Stomach smooth muscle (tissue), 2 donors: Measurements from ENCODE around the gene RPS2.
"Not testable (repeated sequence)": the region's sequence is repeated elsewhere in the genome, so short reads cannot be mapped to it uniquely, and the experiment has no call there.

ENCODE experiments used
- H3K27ac ChIP-seq: one replicate; pipeline ENCODE4 v1.7.0; 2013; ENCODE audit warnings: mild to moderate bottlenecking, low read length, inconsistent platforms
- H3K27me3 ChIP-seq, 2 donors: one replicate each; pipeline ENCODE4 v1.7.0; 2013; ENCODE audit warnings: low read length in 2 of 2; ENCODE audit not compliant: insufficient read depth in 2 of 2, control insufficient read depth in 1 of 2
- H3K36me3 ChIP-seq, 2 donors: one replicate each; pipeline ENCODE4 v1.7.0; 2013; ENCODE audit warnings: low read length in 2 of 2; ENCODE audit not compliant: control insufficient read depth in 2 of 2, insufficient read depth in 2 of 2
- H3K4me1 ChIP-seq: one replicate; pipeline ENCODE4 v1.7.0; 2013; ENCODE audit warnings: low read length; ENCODE audit not compliant: control insufficient read depth, insufficient read depth
- H3K4me3 ChIP-seq, 2 donors: one replicate each; pipeline ENCODE4 v1.7.0; 2013; ENCODE audit warnings: low read length in 2 of 2
- H3K9ac ChIP-seq, 2 donors: one replicate each; pipeline ENCODE4 v1.7.0; 2013; ENCODE audit warnings: low read length in 2 of 2, mild to moderate bottlenecking in 1 of 2
- H3K9me3 ChIP-seq, 2 donors: one replicate each; pipeline ENCODE4 v1.7.0; 2013; ENCODE audit warnings: low read length in 2 of 2; ENCODE audit not compliant: control insufficient read depth in 2 of 2
- donor health status: healthy.
- donor health status: Pancreatic carcinoma.

RPS2 gene

GRCh38 chr16:1973461-1974156 lies 9.0 kb upstream of the RPS2 start:
- Histone ChIP-seq H3K9ac (no peak overlapping the region), H3K4me3 (no peak overlapping the region), H3K4me1 (peaks cover 20% of the 10 kb centered on the region), H3K27ac (no peak overlapping the region), H3K27me3 (peaks cover 15 to 24% of the 10 kb centered on the region in 2 donors), H3K9me3 (no peaks in the 10 kb centered on the region), H3K36me3 (peaks cover 35 to 39% of the 10 kb centered on the region in 2 donors)

- Histone ChIP-seq H3K9ac (peak overlapping the region; percentile 60 to 84), H3K27me3 (peaks cover 10 to 18% of the 10 kb centered on the region in 2 donors), H3K27ac (no peak overlapping the region), H3K4me1 (peaks cover 20% of the 10 kb centered on the region), H3K9me3 (no peaks in the 10 kb centered on the region), H3K36me3 (peaks cover 30 to 32% of the 10 kb centered on the region in 2 donors), H3K4me3 (peak overlapping the region; percentile 57 to 89)
These were observed 7.9 kb upstream of the RPS2 start for GRCh38 chr16:1972490-1972877.

GRCh38 chr16:1971796-1972489 lies 7.3 kb upstream of the RPS2 start, which contains the start of gene TBL3:
Gene TBL3, plus strand, starts transcription at chr16:1972053. Its CDS starts 112 bp downstream, at chr16:1972165.
- H3K36me3 ChIP-seq, result peaks cover 25 to 28% of the 10 kb centered on the region in 2 donors
- H3K9me3 ChIP-seq, result no peaks in the 10 kb centered on the region
- peaks cover 20% of the 10 kb centered on the region for H3K4me1 ChIP-seq
- peak within 1 kb of the TSS; percentile 60 to 93 for H3K9ac ChIP-seq
- H3K4me3 ChIP-seq, result peak within 1 kb of the TSS; percentile 57 to 89
- H3K27ac ChIP-seq, result peak within 1 kb of the TSS; percentile 93
- peaks cover 9 to 17% of the 10 kb centered on the region in 2 donors for H3K27me3 ChIP-seq

GRCh38 chr16:1968146-1968953 lies 3.7 kb upstream of the RPS2 start:
- Histone ChIP-seq H3K9ac (no peak overlapping the region), H3K27ac (no peak overlapping the region), H3K9me3 (no peaks in the 10 kb centered on the region), H3K27me3 (no peaks in the 10 kb centered on the region), H3K4me1 (peaks cover 39% of the 10 kb centered on the region), H3K36me3 (peaks cover 3 to 4% of the 10 kb centered on the region in 2 donors), H3K4me3 (no peak overlapping the region)

- Histone ChIP-seq H3K9ac (peak within 1 kb of the TSS; percentile 96 to 100), H3K9me3 (no peaks in the 10 kb centered on the region), H3K4me1 (peaks cover 28% of the 10 kb centered on the region), H3K4me3 (peak within 1 kb of the TSS; percentile 80 to 90), H3K27ac (peak within 1 kb of the TSS; percentile 98), H3K27me3 (no peaks in the 10 kb centered on the region), H3K36me3 (peaks cover 10 to 15% of the 10 kb centered on the region in 2 donors)
These were observed 1.8 kb upstream of the RPS2 start, which contains the start of gene RNF151 for GRCh38 chr16:1966460-1966859. Gene RNF151, plus strand, starts transcription at chr16:1966856. Its CDS starts 26 bp downstream, at chr16:1966882.

GRCh38 chr16:1965396-1966001 lies 873 bp upstream of the RPS2 start:
- peaks cover 28% of the 10 kb centered on the region for H3K4me1 ChIP-seq

GRCh38 chr16:1963806-1964505 lies 670 bp downstream of the RPS2 start:
- Histone ChIP-seq H3K36me3 (peaks cover 14 to 18% of the 10 kb centered on the region in 2 donors), H3K9ac (peak overlapping the region; percentile 72 to 80), H3K4me3 (peak overlapping the region; percentile 83 to 90), H3K27ac (peak overlapping the region; percentile 98), H3K9me3 (no peaks in the 10 kb centered on the region), H3K4me1 (peaks cover 32% of the 10 kb centered on the region), H3K27me3 (no peaks in the 10 kb centered on the region)

More at GRCh38 chr16:1965396-1966001, 873 bp upstream of the RPS2 start:
- Histone ChIP-seq H3K27me3 (no peaks in the 10 kb centered on the region), H3K9ac (peak overlapping the region; percentile 96 to 100), H3K4me3 (peak overlapping the region; percentile 80 to 90), H3K36me3 (peaks cover 14 to 18% of the 10 kb centered on the region in 2 donors), H3K9me3 (no peaks in the 10 kb centered on the region), H3K27ac (peak overlapping the region; percentile 98)

GRCh38 chr16:1962161-1963153 lies 2.2 kb downstream of the RPS2 start:
- H3K27ac ChIP-seq, H3K27me3 ChIP-seq, H3K9me3 ChIP-seq, H3K9ac ChIP-seq, H3K4me3 ChIP-seq: not testable (repeated sequence)
- Histone ChIP-seq H3K4me1 (peaks cover 36% of the 10 kb centered on the region), H3K36me3 (peaks cover 14 to 18% of the 10 kb centered on the region in 2 donors)

- Histone ChIP-seq H3K9ac (no peak overlapping the region), H3K9me3 (no peaks in the 10 kb centered on the region), H3K27ac (no peak overlapping the region), H3K4me3 (no peak overlapping the region), H3K27me3 (no peaks in the 10 kb centered on the region), H3K4me1 (peaks cover 36% of the 10 kb centered on the region), H3K36me3 (peaks cover 14 to 18% of the 10 kb centered on the region in 2 donors)
These were observed 3.0 kb downstream of the RPS2 start for GRCh38 chr16:1961651-1962067.
